C4-2B (cell line): ENCODE results near the gene JOSD1.

Experiments used
- CTCF ChIP-seq: fragments of 450-650 bp; conservative IDR thresholded peaks from 2 replicates; pipeline ENCODE4 v1.5.1; 2017; ENCODE audit warnings: mild to moderate bottlenecking
- ZFX ChIP-seq: fragments of 450-650 bp; IDR thresholded peaks from 2 replicates; pipeline ENCODE4 v1.6.1; 2017

GRCh38 chr22:38699143-38699542, 1.6 kb downstream of the JOSD1 start:
- TF ChIP-seq CTCF (no peak), ZFX (no peak)
